SH-SY5Y (cell line): Measurements from ENCODE around the gene PCIF1.

Source experiments
- GATA2 ChIP-seq: IDR thresholded peaks from 2 replicates; pipeline ENCODE4 v1.6.1; 2011; ENCODE audit warnings: mild to moderate bottlenecking, low read depth, low read length
- GATA3 ChIP-seq: IDR thresholded peaks from 2 replicates; pipeline ENCODE4 v1.6.1; 2011; ENCODE audit warnings: low read depth, mild to moderate bottlenecking, low read length, moderate library complexity

DNA sequence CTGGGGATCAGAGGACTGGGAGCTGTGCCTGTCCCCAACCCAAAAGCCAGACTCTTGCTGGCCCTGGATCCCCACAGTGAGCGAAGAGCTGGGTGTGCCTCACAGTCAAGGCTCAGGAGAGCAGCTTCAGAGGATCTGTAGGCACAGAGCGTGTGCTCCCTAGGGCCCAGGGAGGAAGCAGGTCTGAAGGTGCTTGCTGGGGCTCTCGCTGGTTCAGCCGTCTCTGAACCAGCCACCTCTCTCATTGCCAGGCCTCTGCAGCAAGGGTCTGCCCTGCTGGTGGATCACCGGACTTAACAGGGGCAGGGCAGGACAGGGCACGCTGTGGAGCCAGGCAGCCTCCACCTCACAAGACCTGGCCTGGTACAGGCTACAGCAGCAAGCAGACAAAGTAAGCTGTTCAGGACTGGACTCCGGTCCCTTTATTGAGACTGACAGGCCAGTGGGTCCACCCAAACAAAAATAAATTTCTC lies 13.8 kb downstream of the PCIF1 start:
- TF ChIP-seq GATA2 (no peak), GATA3 (no peak)
